NCI-H446 (cell line): Measurements from ENCODE around the gene CD300LF.

Experiments
- DNase-seq, 2 experiments: peaks; one replicate each; lab custom pipeline; 2025; lab: John Stamatoyannopoulos, UW

Gene CD300LF

DNA sequence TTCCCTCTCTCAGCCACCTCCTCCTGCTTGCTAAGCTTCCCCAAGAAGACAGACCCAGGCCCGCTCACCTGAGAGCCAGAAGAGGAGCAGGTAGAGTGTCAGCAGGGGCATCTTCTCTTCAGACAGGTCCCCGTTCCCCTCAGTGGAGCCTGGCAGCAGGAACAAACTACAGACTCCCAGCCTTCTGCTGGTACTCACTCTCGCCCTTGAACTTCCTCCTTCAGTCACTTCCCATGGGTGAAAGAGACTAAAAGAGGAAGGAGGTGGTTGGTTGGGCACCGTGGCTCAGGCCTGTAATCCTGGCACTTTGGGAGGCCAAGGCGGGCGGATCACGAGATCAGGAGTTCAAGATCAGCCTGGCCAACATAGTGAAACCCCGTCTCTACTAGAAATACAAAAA, at the start of gene CD300LF:
Gene CD300LF (minus strand): TSS at position 168 of the 400 bp plus-strand sequence. CDS start 57 bp downstream, at position 111.
- no peak for DNase-seq

DNA sequence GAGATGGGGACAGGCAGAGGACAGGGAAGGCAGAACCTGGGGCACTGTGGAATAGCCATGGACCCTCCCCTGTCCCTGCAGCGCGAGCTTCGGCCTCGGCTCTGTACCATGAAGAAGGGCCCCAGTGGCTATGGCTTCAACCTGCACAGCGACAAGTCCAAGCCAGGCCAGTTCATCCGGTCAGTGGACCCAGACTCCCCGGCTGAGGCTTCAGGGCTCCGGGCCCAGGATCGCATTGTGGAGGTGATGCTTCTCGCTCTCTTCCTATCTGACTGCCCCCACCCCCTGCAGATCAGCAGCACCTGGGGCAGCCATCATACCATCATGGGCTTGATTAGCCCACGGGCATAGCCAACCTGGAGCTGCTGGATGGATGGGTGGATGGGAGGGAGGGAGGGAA, 49.2 kb upstream of the CD300LF start:
- DNase-seq = no peak

DNA sequence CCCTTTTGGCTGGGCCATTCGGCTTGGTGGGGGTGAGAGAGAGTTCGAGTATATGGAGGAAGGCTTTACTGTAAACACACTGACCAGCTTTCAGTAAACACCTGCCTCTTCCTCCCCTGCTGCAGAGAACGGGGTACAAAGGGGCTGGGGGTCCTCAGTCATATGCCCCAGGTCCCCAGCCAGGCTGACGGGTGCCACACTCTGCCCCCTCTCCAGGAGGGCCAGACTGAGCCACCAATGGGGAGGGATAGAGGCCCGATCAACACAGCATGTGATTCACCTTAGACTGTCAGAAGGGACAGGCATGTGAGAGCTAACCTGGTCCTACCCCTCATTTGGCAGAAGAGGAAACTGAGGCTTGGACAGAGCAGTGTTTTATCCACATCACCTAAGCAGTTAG, 48.7 kb upstream of the CD300LF start:
- no peak for DNase-seq

DNA sequence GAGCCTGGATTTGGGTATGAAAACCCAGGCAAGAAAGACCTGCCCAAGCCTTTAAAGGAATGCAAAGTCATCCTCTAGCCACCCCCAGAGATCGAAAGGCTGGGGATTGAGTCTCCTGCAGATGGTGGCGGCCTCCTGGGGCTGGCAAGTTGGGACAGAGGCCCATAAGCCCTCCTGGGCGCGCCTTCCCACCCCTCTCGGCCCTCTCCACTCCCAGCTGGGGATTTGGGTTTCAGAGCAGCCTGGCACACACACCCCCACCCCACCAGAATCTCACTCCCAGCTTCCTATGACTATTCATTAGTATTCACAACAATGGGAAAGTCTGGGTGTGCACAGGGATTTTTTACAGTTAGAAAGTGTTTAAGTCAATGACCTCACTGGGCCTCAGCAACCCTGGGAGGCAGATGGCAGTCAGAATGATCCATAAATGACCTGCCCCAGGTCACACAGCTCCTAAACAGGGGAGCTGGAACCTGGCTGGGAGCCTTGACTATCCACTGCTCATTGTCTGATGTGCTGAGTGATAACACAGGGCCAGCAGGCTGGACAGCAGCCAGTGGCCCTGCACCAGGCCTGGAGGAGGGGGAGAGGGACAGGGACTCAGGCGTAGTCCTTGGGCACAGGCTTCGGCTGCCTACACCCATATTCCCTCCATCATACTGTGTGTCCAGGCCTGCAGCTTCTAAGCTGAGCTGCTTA, 47.8 kb upstream of the CD300LF start:
- peak in 1 of 2 experiments; percentile 50 for DNase-seq

DNA sequence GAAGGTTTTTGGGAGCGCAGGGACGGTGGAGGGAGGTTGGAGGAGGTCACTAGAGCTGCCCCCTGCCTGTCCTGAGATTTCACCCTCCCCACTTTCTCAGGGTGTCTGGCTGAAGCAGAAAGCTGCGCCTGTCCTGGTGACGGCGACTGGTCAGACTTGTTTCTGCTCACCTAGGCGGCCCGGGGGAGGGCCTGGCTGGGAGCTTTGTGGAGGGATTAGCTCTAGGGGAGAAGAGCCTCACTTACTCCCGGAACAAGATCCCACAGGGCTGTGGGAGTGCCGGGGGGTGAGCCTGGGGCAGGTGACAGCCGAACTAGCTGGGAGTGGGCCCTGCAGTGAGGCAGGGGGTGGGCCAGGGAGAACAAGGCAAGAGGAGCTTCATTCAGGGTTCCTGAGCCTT, 47.2 kb upstream of the CD300LF start:
- no peak for DNase-seq

DNA sequence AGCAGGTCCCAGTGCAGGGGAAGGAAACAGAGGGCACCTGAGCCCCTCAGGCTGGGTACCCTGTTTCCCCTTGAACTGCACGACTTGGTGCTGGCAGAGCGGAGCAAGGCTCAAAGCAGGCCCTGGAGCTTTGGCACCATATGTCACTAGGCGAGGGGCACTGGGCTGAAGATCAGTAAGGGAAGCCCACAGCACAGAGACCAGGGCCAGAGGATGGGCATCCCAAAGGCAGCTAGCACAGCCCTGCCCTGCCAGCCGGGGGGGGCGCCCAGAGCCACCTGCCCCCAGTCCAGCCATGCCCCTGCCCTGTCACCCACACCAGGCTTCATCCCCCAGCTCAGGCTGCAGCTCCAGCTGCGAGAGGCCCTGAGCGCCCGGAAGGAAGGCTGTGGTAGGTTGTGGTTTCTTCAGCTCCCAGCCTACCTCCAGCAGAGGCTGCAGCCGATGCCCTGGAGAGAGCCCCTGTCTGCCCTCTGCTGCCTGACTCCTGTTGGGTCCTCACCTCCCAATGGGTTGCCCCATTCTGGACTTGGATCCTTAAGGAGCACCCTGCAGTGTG, 46.6 kb upstream of the CD300LF start:
- DNase-seq = peak in 1 of 2 experiments; percentile 40

DNA sequence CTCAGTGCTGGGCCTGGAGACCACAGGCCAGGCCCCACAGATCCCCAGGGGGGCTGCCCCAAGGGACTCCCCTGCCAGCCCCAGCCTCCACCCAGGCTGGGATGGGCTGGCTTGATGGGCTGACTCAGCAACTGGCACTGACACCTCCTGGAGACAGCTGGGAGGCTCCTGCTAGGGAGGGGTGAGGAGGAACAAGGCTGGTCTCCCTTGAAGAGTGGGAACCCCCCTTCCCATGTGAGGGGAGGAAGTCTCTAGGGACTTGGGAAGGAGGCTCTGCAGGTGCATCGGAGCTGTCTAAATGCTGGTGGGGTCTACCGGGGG, 46.1 kb upstream of the CD300LF start:
- DNase-seq = peak in 1 of 2 experiments; percentile 70

DNA sequence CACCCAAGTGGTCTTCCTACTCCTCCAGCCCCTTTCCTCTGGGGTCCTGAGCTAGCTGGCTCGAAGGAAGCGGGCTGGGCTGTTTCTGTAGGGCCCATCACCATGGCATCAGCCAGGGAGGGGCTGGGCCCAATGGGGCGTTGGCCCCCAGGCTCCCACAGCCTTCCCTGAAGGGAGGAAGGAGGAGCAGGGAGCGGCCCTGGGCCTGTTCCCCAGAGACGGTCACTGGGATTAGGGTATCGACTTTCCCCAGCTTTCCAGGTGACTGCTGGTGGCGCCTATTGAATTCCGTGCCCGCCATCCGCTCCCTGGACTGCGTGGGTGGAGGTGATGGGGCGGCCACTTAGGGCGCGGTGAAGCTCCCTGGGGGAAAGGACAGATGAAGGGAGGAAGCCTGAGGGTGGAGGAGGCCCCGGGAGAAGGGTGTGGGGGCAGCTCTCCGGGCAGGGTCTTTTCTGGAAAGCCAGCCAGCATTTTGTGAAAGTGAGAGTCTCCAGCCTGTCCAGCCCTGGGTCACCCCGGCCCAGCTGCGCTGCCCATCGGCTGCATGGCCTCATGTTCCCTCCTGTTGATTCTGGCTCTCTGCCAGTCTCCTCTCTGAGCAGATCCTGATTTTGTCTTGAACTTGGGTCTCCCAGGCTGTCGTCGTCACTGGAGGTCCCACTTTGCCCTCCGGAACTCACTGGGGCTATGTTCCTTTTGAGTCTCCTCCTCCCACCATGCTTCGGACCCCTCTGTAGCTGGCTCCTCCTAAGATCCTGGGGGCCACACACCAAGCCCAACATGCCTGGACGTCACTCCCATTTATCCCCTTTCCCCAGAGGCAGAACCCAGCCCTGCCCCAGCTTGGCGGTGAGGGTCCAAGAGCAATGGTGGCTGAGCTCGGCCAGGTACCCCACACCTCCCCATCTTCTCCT, 45.5 kb upstream of the CD300LF start:
- peak in 1 of 2 experiments; percentile 53 for DNase-seq

DNA sequence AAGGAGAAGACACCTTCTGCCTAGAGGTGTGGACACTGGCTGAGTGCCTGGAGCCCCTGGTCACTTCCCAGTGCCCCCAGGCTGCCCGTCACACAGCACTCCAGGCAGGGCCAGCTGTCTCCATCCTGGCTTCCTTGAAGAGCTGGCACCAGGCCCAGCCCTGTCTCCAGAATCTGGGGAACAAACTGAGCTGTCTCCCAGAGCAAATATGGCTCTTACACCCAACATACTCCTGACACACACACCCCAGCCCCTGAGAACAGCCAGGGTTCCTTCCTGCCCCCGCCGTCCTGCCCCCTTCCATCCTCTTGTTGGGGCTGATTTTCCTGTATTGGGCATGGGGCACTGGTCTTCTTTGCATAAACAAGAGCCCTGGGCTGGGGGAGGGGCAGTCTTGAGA, 44.8 kb upstream of the CD300LF start:
- peak in 1 of 2 experiments; percentile 78 for DNase-seq

DNA sequence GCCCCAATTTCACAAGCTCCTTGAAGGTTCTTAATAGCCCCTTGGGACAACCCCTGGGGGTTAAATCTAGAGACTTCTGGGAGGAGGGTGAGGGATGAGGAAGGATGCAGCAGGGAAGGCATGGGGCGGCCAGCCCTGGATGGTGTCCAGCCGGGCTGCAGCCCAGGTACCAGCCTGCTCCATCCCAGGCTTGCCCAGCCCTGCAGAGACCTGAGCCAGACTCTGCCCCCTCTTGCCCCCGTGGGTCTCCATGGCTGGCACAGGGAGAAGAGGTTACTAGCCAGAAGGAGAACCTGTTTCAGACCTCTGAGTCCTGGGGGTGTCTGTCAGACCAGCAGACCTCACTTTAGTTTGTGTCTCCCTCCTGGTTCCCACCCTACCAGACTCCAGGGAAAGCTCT, 44.2 kb upstream of the CD300LF start:
- DNase-seq = no peak

DNA sequence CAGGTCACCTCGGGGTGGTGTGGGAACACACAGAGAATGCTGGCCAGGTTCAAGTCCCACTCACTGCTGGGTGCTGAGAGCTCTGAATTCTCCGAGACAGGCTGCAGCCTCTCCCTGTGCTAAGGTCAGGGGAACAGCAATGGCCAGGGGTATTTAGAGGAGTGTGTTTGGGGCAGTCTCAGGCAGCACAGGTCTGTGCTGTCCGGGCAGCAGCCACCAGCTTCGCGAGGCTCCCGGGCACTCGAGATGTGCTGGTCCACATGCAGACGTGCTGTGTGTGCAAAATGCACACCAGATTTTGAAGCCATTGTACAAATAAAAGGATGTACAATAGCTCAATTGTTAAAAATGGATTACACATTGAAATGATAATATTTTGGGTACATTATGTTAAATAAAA, 42.8 kb upstream of the CD300LF start:
- no peak for DNase-seq

DNA sequence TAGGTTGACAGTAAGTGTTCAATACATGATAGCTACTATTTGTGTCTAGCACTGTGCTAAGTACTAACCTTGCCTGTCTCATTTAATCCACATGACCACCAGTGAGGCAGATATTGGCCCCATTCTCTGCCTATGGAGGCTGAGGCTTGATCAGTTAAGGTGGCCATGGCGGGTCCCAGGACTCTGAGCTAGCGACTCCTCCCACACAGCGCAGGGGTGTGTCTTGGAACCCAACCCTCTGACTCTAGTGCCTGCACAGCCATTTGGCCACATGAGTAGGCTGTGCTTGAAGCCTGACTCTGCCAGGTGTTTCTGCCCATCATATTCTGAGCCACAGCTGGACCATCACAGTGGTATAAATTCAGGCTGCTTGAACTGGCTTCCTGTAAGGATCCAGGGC, 42.1 kb upstream of the CD300LF start:
- DNase-seq = no peak

DNA sequence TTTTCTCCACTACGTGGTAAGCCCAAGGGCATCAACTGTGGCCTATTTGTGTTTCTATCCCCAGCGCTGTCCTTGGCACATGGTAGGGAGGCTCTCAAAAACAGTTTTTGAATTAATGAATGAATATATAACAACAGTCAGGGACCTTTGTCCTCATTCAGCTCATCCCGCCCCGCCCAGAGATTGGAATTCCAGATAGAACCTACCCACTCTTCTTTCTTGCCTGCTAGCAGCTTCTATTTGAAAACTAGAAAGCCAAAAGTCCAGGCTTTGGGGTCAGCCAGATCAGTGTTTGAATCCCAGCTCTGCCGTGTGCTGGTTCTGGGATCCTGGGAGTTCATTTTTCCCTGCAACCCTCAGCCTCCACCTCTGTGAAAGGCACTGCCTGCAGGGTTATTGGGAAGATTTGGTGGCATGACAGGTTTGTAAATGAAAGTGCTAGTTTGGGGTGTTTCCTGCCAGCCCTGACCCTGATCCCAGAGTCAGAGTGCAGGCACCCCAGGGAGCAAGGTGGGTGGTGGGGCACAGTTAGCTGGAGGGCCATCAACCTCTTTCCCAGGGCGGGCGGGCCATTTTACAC, 40.2 kb upstream of the CD300LF start:
- DNase-seq = no peak

DNA sequence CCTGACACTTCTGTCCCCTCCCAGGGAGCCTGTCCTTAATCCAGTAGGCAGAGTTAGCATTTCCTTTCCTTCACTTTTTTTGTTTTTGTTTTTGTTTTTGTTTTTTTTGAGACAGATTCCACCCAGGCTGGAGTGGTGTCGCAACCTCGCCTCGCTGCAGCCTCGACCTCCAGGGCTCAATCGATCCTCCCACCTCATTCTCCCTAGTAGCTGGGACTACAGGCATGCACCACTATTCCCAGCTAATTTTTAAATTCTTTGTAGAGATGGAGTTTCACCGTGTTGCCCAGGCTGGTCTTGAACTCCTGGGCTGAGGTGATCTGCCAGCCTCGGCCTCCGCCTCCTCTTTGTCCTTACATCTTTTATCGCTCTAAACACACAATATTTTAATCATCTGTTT, 39.7 kb upstream of the CD300LF start:
- DNase-seq = no peak

DNA sequence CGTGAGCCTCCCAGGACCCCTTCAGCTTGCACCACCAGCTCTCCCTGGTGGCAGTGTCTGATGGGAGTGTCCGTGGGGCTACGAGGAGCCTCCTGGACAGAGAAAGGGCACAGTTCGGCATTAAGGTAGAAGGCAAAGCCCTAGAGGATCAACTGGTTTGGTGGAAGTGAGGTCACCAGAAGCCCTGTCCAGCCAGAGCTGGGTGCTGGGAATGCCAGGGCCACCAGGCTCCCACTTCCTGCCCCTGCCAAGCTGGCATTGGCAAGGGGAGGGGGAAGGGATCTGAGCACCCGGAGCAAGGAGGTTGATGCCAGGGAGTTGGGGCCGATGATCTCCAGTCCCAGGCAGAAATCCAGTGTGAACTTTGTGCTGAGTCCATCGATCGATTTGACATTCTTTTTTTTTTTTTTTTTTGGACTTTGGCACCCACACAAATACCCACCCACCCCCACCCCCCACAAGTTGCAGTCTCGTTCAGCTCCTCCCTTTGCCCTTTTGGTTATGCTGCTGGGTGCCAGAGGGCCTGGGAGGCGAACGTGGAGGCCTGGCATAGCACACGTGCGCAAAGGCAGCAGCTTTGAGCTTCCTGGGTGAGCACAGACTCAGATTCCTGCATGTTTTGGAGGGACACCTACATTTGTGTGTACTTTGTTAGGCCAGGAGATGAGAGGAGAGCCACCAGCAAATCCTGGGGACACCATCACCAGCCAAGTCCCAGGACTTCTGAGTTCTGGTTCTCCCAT, 37.8 kb upstream of the CD300LF start:
- no peak for DNase-seq

DNA sequence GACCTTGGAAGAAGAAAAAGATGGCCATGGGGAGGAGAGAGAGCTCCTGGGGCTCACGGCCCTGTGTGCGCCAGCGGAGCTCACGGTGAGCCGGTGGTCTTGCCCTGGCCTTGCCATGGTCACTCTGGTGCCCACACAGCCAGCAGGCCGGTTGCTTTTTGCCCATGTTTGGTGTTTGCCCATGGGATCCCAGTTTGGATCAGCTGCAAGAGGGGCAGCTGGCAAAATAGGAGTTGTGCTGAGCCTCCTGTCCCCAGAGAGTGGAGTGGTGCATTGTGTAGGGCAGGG, 37.3 kb upstream of the CD300LF start:
- DNase-seq = no peak

DNA sequence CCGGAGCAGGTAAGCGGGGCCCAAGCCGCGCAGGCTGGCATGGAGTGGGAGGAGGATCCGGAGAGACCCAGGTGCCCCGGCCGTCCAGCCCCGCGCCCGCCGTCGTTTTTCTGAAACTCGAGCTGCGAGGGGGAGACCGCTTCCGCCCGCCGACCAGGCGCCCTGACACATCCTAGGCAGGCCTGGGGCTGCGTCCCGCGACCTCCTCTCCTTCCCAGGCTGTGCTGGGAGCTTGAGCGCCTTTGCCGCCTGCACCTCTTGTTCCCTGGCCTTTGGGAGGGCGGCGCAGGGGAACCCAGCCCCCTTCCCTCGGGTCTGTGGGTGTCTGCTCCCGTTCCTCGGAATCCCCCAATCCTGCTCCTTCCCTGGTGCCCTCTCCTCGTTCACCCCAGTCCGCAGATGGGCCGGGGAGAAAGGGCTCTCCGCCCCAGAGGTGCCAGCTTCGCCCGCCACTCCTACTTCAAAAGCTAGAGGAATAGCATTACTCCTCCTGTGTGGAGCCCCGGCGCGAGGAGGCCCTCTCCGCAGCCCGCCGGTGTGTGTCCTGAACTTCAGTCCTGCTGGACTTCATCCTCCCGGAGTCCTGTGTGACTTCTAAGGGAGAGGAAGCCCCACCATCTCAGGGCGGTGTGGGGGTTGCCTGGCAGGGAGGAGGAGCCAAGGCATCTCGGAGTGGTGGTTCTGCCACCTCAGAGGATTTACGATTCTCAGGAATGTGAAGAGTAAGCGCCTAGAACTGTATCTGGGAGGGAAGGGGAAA, 36.7 kb upstream of the CD300LF start:
- DNase-seq = no peak

DNA sequence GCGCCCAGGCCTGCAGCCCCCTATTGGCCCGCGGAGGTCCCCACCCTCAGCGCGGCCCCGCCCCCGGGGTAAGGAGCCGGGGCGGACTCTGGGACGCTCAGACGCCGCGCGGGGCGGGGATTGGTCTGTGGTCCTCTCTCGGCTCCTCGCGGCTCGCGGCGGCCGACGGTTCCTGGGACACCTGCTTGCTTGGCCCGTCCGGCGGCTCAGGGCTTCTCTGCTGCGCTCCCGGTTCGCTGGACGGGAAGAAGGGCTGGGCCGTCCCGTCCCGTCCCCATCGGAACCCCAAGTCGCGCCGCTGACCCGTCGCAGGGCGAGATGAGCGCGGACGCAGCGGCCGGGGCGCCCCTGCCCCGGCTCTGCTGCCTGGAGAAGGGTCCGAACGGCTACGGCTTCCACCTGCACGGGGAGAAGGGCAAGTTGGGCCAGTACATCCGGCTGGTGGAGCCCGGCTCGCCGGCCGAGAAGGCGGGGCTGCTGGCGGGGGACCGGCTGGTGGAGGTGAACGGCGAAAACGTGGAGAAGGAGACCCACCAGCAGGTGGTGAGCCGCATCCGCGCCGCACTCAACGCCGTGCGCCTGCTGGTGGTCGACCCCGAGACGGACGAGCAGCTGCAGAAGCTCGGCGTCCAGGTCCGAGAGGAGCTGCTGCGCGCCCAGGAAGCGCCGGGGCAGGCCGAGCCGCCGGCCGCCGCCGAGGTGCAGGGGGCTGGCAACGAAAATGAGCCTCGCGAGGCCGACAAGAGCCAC, 36.0 kb upstream of the CD300LF start, which contains the start of gene NHERF1:
Gene NHERF1 (plus strand): TSS at position 100 of the 750 bp plus-strand sequence. CDS start 219 bp downstream, at position 319.
- DNase-seq = peak; percentile 90 to 98

DNA sequence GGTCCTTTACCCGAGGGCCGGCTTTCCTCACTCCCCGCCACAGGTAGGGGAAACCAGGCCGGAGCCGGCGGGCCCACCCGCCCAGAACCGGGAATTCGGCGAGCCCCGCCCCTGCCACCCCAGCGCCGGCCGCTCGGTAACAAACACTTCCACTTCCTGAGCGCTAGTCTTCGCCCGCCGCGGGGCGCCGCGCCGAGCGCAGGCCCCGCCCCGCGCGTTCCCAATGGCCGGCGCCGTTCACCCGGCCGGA, 35.5 kb upstream of the CD300LF start:
- no peak for DNase-seq

DNA sequence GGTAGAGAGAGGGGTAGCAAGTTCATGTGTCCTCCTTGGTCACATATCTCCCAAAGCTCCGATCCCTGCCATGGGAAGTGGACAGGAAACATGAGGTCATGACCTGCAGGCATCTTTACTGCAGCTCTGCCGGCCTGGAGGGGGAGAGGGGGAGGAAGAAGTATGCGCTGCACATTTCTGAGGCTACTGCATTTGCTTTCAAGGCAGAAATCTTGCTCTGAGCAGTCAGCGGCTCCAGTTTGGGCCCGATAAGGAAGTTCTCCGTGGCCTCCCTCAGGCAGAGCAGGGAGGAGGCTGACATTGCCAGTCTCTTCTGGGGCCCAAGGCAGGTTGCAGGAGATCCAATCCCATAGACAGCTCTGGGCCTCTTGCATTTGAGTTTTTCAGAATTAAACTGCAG, 34.2 kb upstream of the CD300LF start:
- no peak for DNase-seq

DNA sequence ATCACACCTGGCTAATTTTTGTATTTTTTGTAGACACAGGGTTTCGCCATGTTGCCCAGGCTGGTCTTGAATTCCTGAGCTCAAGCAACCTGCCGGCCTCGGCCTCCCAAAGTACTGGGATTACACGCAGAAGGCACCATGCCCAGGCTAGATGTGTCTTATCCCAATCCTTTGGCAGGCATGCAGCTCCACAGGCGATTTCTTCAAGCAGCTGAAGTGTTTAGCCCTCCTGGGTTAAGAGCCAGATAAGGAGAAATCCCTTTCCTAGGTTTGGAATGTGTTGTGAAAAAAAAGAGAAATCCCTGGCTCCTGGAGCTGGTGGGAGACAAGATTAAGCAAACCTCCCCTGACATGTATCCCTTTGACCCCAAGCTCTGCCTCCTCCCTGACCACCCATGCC, 33.7 kb upstream of the CD300LF start:
- DNase-seq = no peak
